GM12864 (cell line): ENCODE results near the gene GBX2.

Source experiments
- DNase-seq: peaks from one replicate; pipeline ENCODE4 v3.0.0-alpha.2; 2011; ENCODE audit warnings: low read depth
- H3K4me3 ChIP-seq: 2 replicates; pipeline ENCODE4 v1.5.1; 2011; ENCODE audit warnings: mild to moderate bottlenecking, low read depth, low read length, control low read depth
- CTCF ChIP-seq: IDR thresholded peaks from 2 replicates; pipeline ENCODE4 v1.5.1; 2011; ENCODE audit warnings: low read depth, mild to moderate bottlenecking, moderate library complexity, low read length, control low read depth, inconsistent platforms; ENCODE audit errors: missing control alignments

Gene GBX2

GRCh38 chr2:236131073-236131692 lies 37.0 kb downstream of the GBX2 start:
- no peak for DNase-seq
- no peak for TF ChIP-seq CTCF
- H3K4me3 ChIP-seq: no peak overlapping the region

- TF ChIP-seq CTCF: no peak
- no peak overlapping the region for H3K4me3 ChIP-seq
- no peak for DNase-seq
These were observed 37.7 kb downstream of the GBX2 start for GRCh38 chr2:236130349-236130998.

DNA sequence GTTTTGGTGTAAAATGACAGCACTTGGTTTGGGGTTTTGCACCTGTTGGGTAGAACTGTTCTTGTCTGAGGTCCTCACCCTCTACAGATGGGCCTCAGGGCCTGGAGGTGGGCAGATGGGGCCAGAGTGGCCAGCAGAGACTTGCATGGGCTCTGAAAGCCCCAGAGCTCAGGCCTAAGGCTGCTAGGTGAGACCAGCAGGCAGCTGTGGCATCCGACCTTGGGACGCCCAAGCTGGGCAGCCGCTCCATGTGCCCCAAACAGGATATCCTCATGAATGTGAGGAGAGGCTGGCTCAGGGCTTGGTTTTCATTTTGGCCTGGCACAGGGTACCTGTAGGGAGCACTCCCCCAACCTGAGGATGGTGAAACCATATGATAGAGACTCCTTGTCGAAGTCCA lies 38.3 kb downstream of the GBX2 start:
- DNase-seq: no peak
- no peak for TF ChIP-seq CTCF
- no peak overlapping the region for H3K4me3 ChIP-seq

GRCh38 chr2:236128321-236128720 lies 39.9 kb downstream of the GBX2 start:
- DNase-seq: no peak
- no peak for TF ChIP-seq CTCF
- H3K4me3 ChIP-seq: no peak overlapping the region

DNA sequence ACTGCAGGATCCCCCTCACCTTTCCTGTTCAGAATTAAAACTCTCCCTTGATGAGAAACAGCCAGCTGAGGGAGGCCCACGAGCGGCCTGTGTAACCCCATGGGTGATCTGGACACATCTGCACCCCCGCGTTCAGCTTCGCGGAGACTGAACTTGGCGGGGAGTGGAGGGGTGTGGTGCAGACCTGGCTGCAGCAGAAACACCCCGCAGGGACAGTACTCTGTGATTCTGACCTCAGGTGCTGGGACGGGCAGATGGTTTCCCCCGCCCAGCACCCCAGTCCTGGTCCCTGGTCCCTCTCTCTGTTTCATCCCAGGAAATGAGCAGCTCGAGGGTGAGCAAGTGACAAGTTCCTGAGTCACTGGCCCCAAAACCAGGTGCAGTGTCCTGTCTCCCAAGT lies 41.2 kb downstream of the GBX2 start:
- H3K4me3 ChIP-seq: no peak overlapping the region
- no peak for TF ChIP-seq CTCF
- DNase-seq: no peak

GRCh38 chr2:236125541-236125940 lies 42.6 kb downstream of the GBX2 start:
- DNase-seq: no peak
- no peak overlapping the region for H3K4me3 ChIP-seq
- no peak for TF ChIP-seq CTCF
